Endometrium (tissue), 2 donors: Measurements from ENCODE around the gene TRPV6.

Experiments
- FAIRE-seq: peaks from 2 replicates; lab custom pipeline; 2012; peaks lifted over from hg19 to GRCh38; lab: Jason Lieb, UNC
- donor health status: control.
- donor health status: control.

The TRPV6 gene

DNA sequence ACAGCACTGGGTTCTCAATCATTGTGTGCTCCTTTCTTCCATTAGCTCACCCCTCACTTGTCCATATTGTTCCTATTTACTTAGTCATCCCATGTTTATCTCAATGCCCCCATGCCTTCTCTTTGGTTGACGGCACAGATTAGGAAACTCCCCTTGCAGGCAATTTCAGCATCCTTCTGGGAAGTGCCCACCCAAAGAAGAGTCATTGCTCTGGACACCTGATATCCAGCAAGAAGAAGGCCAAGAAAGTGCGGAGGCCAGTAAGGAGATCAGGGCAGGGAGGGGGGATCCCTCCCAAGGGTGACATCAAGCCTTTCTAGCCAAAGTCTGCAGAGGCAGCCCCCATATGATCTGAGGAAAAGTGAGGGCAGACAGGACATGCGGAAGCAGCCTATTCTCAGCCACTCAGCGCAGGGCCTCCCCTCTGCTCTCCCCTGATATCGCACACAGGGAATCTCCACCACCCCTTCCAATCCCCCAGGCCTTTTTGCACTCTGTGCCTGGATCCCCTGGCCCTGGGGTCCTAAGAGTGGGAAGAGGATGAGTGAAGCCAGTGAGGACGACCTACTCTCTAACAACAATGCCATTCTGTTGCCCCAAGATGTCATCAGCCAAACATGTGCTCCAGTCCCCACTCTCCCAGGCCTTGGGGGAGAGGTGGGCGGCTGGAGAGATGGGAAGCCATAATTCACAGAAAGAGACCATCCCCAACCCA, 1.8 kb downstream of the TRPV6 start:
- no peak for FAIRE-seq

DNA sequence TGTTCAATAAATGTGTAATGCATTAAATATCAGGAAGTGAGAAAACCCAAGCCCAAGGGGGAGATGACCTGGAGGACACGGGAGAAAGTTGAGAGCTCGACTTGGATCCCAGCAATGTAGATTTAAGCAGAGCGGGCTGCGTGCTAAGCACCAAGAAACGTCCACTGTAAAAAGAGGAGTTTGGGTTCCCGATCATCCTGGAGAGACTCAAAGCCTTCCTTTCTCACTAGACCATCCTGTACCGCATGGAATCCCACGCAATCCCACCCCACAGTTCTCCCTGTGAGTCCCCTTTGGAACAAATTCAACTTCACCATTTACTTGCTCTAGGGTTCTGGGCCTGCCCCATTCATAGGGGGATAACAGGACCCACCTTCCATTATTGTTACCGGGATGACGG, 2.4 kb downstream of the TRPV6 start:
- FAIRE-seq: no peak

DNA sequence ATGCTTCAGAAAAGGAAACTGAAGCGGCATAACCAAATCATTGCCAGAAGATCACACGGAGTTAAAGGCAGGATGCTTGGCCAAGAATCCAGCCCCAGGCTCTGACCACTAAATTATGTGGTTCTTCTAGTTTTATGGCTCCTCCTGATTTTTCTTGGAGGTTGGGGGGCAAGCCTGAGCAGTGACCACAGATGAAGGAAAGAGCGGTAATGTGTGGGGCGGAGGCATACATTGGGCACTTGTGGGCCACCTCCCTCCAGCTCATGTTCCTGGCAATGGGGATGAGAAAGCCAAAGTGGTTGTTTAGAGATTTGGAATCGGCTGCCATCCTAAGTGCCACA, 3.2 kb downstream of the TRPV6 start:
- no peak for FAIRE-seq

DNA sequence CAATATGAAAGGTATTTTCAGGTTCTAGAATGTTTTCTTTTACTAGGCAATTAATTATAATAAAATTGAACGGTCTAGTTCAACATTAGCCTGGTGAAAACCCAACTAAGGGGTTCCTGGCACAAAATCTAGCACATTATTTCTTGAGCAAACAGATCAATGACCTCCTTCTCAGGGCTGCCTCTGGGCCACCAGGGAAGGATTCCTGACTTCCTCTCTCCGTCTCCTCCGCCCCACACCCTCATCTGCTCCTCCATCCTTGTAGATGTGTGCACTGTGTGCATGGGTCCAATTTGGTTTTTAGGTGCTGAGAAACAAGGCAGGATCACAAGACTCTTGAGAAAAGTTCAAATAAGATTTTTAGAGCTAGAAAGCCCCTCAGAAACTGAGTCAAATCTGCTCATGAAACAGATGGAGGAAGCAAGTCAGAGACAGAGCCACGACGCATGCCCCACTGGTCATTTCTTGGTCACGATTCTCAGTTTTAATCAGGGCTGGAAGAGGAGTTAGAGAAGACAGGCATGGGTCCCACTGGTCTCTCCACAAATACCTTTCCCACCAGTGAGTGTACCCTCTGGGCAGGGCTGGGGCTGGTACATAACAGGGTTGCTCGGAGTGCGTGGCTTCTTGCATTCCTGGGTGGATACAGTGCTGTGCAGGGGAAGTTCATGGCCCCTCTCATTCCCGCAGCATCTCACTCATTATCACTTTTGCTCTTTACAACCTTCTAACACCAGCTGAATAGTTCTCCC, 3.8 kb downstream of the TRPV6 start:
- no peak for FAIRE-seq

DNA sequence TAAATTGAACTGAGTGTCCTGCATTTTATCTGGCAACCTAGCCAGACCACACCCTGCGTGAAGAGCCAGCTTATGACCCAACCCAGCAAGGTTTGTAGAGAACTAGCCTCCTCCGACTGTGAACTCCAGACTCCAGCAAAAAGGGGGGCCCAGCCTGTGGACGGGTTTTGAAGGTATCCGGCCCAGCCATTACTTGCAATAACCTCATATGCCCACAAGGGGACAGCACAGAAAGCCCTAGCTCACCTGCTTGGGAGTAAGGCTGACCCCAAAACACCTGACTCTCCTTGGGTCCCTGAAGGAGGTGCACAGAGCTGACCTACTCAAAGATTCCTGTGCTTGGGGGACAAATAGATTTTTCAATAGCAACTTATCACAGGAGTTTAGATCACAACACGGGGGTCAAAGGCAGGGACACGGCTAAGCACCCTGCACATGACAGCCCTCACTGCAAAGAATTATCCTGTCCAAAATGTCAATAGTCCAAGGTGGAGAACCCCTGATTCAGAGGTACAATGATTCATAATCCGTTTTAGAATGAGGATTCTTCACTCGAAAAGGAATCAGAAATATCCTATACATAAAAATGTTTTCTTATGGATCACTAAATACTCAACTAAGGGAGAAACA, 4.6 kb downstream of the TRPV6 start:
- FAIRE-seq: no peak

DNA sequence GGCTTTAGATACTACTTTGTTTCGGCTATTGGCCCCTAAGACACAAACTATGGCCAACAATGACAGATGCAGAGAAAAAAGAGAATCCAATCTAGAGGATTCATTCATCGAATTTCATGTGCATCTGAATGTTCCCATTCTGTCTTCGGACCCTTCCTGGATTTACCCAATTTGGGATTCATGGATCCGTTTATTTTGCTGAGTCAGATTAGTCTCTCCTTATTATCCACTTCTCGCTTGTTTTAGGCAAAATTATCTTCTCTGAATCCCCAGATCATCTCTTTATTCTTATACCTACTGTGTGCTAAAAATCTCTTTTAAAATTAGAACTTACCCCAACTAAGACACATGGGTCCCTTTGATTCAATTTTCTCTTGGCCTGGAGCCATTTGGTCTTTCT, 6.5 kb downstream of the TRPV6 start:
- no peak for FAIRE-seq

DNA sequence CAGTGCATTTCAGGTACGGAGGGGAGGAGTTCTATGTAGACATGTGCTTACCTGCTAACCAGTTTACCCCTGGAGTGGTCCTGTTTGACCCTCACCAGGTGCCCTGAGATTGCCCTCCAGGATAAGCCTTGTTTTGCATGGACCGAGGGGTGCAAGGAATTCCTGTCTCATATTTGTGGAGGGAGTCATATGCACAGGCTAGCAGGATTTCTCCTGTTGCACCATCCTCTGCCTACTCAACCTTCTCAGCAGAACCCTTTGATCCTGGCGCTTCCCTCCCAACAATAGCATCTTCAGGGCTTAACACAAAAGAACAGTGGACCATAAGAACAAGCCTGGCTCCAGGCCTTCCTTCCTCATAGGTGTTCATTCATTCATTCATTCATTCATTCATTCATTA, 7.2 kb downstream of the TRPV6 start:
- no peak for FAIRE-seq

DNA sequence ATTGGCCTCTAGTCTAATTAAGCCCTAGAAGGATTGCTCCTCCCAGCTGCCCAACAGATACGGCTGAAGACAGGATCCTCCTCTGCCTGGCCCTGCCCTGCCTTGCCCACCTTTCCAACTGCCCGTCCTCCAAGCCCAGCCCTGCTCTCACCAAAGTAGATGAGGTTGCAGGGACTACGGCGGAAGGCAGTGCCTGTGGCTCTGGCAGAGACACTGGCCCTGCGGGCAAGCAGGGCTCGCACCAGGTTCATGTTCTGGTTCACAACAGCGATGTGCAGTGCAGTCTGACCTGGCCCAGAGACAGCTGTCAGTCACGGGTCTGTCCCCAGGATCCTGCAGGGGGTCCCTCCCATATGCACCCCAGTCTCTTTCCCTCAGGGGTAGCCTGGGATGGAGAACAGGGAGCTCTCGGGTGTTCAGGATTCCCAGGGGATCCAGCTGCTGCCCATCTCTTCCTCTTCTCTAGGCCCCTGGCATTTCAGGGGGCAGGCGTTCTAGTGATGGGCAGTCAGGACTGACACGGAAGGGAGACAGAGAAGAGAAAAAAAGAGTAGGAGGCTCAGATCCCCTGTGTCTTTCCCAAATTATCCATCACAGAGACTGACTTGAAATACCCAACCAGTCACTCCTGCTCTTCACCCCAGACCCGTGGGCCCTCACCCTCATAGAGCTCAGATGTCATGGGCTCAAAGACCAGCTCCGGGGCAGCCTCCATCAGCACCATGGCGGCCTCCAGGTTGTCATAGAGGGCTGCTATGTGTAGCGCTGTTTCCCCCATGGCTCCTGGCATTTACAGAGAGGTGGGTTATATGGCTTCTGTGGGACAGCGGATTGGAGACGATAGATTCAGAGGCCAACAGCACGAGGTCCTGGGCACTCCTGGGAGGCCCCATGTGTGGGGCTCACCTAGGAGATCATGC, 8.3 kb downstream of the TRPV6 start:
- FAIRE-seq: no peak

DNA sequence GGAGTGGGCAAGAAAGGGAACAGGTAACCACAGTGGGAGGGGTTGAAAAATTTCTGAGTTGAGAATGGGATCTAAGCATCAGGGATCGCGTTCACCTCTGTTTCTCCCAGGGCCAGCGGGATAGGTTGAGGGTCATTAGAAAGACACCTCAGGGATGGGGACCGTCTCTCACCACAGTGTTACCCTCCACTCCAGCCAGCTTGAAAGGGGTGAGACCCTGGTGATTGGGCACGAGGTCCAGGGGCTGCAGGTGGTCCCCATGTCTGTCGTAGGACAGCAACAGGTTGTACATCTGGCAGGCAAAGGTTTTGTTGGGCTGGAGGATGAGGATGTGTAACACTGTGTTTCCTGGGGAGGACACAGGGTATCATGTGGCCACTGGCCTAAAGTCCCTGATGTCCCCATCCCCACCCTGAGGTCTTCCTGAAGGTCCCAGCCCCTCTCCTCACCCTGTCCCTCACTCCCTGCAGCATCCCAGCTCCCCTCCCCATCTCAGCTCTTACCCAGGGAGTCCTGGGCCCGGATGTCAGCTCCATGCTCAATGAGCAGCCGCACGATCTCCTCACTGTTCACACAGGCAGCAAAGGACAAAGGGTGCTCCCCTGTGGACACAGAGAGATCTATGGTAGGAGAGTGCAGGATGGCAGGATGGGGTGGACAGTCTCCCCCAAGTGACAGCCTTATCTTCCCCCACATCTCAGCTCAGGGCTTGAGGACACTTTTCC, 9.1 kb downstream of the TRPV6 start:
- FAIRE-seq: no peak

DNA sequence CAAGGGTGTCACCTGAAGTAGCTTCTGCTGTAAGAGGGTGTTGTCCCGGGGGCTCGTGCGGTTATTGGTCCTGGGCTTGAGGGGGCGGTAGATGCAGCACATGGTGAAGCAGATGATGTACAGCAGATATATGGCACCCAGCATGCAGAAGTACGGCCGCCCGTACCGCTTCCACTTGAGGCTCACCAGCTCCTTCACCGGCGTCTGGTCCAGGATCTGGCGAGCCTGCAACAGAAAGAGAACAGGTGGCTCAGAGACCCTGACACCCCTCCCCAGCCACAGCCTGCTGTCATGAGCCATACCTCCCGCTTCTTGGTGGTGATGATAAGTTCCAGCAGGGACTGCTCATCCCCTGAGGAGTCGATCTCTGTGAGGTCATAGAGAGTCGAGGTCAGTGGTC, 10.1 kb downstream of the TRPV6 start:
- FAIRE-seq: no peak

DNA sequence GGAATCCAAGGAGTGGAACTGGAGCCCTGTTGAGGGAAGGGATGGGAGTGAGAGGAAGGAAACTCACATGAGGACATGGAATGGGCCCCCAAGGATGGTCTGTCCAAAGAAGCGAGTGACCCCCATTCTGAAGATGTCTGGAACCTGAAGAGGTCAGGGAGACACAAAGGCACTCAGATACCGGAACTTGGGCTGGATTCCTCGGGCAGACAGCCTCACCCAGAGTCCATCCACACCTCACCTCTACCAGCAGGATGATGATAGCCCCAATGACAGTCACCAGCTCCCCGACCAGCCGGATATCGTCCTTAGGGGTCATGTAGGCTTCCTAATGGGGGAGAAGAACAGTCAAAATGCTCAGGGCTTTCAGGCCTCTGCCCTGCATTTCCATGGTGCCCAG, 10.7 kb downstream of the TRPV6 start:
- no peak for FAIRE-seq

DNA sequence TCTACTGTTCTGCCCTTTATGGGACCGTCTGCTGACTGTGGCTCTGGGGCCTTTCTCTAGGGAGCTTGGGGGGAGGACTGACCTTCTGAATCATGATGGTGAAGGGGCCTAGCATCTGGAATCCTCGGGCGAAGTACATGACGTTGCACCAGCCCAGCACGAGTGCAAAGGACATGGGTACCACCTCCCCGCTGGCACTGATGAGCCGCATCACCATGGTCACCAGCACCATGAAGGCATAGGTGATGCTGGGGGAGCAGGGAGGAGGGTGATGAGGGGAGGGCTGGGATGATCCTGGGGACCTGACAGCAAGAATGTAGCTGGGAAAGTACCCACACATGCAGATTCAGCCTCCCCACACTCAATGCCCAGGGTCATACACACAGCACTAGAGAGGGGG, 11.1 kb downstream of the TRPV6 start:
- FAIRE-seq: no peak

DNA sequence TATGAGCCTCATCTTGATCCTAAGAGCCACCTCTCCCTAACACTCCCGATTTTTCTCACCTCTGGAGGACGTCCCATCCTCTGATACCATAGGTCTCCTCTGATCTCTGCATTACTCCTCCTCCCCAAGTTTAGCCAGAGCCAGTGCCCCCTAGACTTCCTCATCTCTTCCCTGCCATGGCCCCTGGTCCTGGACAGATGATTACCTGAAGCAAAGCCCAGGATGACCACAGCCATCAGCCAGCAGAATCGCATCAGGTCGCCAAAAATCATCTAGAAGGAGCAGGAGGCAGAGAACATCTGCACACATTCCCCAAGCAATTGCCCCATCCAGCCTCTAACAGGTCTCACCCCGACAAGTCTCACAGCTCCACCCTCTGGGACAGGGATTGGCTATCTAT, 11.7 kb downstream of the TRPV6 start:
- FAIRE-seq: no peak

DNA sequence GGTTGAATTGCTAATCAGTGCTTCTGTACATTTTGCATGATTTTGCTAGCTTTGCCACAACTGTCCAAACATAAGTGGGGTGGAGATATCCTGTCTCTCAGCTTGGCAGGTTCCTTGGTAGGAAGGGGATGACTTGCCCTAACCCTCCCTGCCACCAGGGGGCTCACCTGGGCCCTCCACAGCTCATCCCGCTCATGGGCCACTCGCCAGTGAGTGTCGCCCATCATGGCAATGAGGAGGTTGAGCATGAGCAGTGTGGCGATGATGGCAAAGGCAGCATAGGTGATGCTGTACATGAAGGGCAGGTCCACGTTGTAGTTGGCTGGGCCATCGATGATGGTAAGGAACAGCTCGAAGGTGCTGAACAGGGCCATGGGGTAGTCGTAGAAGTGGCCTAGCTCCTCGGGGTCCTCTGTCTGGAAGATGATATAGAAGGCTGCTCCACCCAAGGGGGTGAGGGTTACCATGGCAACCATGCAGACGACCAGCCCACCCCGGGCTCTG, 12.2 kb downstream of the TRPV6 start:
- FAIRE-seq: no peak

DNA sequence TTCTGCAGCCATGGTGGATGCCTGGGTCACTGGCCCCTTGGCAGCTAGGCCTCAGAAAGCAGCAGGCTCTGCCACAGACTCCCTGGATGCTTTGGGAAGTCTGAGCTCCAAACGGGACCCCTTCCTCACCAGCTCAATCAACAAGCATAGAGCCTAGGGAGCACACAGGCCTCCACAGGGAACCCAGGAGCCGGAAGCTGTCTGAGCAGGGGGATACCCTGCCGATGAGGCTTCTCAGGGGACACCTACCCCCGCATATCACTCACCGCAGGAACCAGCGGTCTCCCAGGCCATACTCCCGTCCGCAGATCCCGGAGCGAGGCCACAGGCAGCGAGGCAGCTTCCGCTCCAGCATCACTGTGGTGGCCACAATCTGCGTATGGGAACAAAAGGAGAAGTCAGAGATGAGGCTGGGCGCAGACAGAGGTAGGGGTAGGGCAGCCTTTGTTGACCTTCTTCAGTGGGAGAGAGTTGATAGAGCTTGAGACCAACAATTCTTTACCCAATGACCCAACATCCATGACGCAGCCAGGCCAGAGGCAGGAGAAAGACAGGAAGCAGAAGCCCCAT, 13.4 kb downstream of the TRPV6 start:
- no peak for FAIRE-seq

DNA sequence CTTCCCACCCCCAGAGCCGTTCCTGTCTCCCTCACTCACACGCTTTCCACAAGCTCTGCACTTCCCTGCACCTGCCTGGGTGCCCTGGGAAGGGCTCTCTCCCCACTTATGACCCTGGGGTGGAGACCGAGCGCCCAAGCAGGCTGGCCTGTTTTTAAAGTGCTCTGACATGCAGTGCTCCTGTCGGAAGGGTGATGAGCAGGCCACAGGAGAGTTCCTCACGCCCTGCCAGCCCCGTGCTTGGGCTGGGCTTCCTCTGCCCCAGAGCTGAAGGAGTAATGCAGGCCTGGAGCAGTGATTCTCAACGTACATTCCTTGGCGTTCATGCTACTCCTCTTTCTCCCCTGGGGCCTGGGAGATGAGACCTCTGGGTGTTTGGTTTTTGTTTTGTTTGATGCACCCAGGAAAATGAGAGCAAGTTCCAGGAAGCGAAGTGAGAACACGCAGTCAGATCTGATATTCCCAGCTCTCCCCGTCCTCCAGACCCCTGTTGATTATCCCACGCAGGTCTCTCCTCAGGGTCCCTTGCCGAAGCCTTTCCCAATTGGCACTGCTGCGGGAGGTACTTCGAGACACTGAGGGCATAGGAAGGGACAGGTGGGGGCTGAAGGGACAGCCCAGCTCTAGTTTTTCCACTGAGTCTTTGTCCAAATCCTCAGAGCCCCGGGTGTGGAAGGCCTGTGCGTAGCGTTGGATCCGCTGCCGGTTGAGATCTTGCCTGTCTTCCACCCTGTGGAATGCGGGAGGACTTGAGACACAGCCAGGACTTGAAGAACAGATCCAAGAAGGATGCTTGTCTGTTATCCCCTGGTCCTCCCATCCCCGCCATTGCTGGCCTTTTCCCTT, 14.1 kb downstream of the TRPV6 start:
- FAIRE-seq: no peak

DNA sequence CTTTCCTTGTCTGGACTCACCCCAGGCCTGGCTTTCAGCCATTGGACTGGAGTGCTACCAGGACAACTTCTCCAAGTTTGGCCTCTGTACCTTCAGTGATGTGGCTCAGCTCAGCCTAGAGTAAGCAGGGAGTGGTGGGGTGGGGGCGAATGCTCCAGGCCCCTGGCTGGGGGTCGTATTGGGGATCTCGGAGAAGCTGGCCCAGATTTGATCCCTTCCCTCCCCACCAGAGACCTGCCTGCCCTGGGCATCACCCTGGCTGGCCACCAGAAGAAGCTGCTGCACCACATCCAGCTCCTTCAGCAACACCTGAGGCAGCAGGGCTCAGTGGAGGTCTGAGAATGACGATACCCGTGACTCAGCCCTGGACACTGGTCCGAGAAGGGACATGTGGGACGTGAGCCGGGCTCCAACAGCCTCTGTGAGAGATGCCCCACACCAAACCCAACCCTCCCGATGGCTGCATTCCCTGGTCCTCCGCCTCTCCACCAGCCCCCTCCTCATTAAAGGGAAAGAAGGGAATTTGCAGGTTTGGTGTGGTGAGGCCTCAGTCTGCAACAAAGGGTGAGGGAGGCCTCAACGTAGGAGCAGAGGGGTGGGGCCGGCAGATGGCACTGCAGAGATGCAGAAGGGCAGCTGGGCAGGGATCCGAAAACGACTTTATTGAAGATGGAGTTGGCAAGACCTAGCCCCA, 14.8 kb downstream of the TRPV6 start:
- no peak for FAIRE-seq

DNA sequence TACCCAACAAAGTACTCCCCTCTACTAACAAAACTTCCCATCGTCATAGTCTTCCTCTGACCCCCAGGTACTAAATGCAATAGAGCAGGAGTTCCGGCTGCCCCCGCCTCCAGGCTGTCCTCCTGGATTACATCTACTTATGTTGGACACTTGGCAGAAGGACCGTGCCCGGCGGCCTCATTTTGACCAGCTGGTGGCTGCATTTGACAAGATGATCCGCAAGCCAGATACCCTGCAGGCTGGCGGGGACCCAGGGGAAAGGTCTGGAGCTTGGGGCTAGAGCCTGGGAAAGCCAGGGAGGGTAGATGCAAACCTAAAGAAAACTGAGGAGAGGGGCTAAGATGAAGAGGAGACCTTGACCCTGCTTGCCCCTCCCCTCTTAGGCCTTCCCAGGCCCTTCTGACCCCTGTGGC, 15.4 kb downstream of the TRPV6 start:
- FAIRE-seq: no peak

DNA sequence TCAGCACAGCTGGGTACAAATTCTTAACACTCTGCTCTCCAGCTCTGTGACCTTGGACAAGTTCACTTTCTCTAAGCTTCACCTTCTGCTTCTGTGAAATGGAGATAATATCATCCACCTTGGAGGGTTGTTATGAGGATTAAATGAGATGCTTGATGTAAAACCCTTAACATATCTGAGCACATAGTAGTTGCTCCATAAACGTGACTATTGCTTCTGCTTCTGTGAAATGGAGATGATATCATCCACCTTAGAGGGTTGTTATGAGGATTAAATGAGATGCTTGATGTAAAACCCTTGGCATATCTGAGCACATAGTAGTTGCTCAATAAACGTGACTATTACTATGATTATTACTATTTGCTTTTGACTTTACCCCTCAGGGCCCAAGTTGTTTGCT, 16.1 kb downstream of the TRPV6 start:
- FAIRE-seq: no peak

DNA sequence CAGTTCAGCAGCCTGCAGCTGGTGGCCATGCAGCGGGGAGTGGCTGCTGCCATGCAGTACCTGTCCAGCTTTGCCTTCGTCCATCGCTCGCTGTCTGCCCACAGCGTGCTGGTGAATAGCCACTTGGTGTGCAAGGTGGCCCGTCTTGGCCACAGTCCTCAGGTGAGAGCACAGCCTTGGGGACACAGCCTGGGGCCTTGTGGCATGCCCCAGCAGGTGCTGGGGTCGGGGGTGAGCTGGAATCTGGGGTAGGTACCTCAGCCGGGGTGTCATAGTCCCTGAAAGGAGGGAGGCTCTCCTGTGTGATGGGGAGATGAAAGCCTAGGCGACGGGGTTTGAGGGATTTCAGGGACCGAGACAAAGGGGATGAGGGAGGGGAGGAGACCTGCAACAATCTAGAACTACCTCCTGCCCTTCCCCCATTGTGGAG, 16.5 kb downstream of the TRPV6 start:
- FAIRE-seq: no peak
